ENCODE results near the gene SLX4IP. TPM values are rescaled to one million over a fixed set of nuclear protein-coding genes. Genes with fewer than 3 reads are reported as not detected.

The SLX4IP gene
- total RNA-seq, 1 experiment from 2014 or later: 11.1 TPM

GRCh38 chr20:10585308-10585707 lies 150.2 kb downstream of the SLX4IP start:
- intact Hi-C loops (cut with micrococcal nuclease): no loop called here
- BruUV-seq (replicated peaks): no TSS peak
- no peak overlapping the region for H3K4me2 ChIP-seq (ENCODE audit: low read length)
- ATAC-seq (no peak), DNase-seq (ENCODE audit: low read depth, low spot score) (no peak)
- H3K27ac ChIP-seq (ENCODE audit: low read depth, low read length): no peak overlapping the region
- no peaks in the 10 kb centered on the region for H3K79me2 ChIP-seq (ENCODE audit: insufficient read depth, low read length)
- ChIA-PET POLR2A (no interaction called here), RAD21 (ENCODE audit: low non-redundant PET in 1 of 2, low total read pairs in 2 of 2, uncharacterized antibody in 2 of 2, unreplicated experiment in 2 of 2) (no interaction called here), CTCF (no interaction called here)
- no peaks in the 10 kb centered on the region for H3K9me2 ChIP-seq (ENCODE audit: insufficient read depth)
- no peaks in the 10 kb centered on the region for H3K9me3 ChIP-seq (ENCODE audit: control insufficient read depth in 1 of 2, insufficient read depth in 1 of 2, low read depth in 1 of 2, low read length in 2 of 2)
- H3K27me3 ChIP-seq (ENCODE audit: insufficient read depth, low read length): no peaks in the 10 kb centered on the region
- H3K9ac ChIP-seq (ENCODE audit: low read length): no peak overlapping the region
- no peak overlapping the region for H3K4me3 ChIP-seq (replicated peaks in 1 of 2; ENCODE audit: low read depth in 1 of 2, low read length in 2 of 2)
- no peak overlapping the region for H2AFZ ChIP-seq (ENCODE audit: low read depth, low read length, poor library complexity, severe bottlenecking)
- H3K4me1 ChIP-seq (ENCODE audit: control insufficient read depth in 1 of 2, insufficient read depth in 2 of 2, low read length in 2 of 2): peaks cover 15 to 16% of the 10 kb centered on the region in 2 experiments
- H3K36me3 ChIP-seq (ENCODE audit: control insufficient read depth in 1 of 2, insufficient read depth in 2 of 2, low read length in 2 of 2): no peaks in the 10 kb centered on the region
- TF ChIP-seq TCF7L2 (IDR thresholded peaks at IDR 0.05; ENCODE audit: borderline replicate concordance, extremely low read depth, insufficient read depth, insufficient read length): no peak
- TF ChIP-seq EZH2 (IDR thresholded peaks at IDR 0.05): no peak
- TF ChIP-seq ELF1 (IDR thresholded peaks at IDR 0.05; ENCODE audit: borderline replicate concordance, low read depth): no peak
- no peak for TF ChIP-seq ZNF274 (IDR thresholded peaks at IDR 0.05; ENCODE audit: low read depth, low read length)
- TF ChIP-seq MAX (IDR thresholded peaks at IDR 0.05): no peak
- TF ChIP-seq EZH2phosphoT487 (IDR thresholded peaks at IDR 0.05; ENCODE audit: borderline replicate concordance): no peak
- no peak for TF ChIP-seq YY1 (IDR thresholded peaks at IDR 0.05; ENCODE audit: extremely low read depth, insufficient replicate concordance, low read depth, low read length)
- no peak for TF ChIP-seq SP1 (IDR thresholded peaks at IDR 0.05; ENCODE audit: low read depth)
- no peak for TF ChIP-seq ZBTB33 (IDR thresholded peaks at IDR 0.05; ENCODE audit: extremely low read depth, insufficient replicate concordance, low read length)
- TF ChIP-seq JUND (IDR thresholded peaks at IDR 0.05): no peak
- no peak for TF ChIP-seq POLR2AphosphoS5 (IDR thresholded peaks at IDR 0.05; ENCODE audit: low read depth, low read length)
- TF ChIP-seq EGR1 (IDR thresholded peaks at IDR 0.05; ENCODE audit: low read depth): no peak
- TF ChIP-seq FOSL1 (IDR thresholded peaks at IDR 0.05; ENCODE audit: low read depth): no peak
- no peak for TF ChIP-seq SIN3A (IDR thresholded peaks at IDR 0.05; ENCODE audit: low read depth)
- no peak for TF ChIP-seq CEBPB (IDR thresholded peaks at IDR 0.05; ENCODE audit: low read depth)
- TF ChIP-seq RAD21 (IDR thresholded peaks at IDR 0.05; ENCODE audit: low read depth): no peak
- no peak for TF ChIP-seq ATF3 (IDR thresholded peaks at IDR 0.05)
- no peak for TF ChIP-seq REST (IDR thresholded peaks at IDR 0.05; ENCODE audit: low read depth)
- no peak for TF ChIP-seq CBX3 (IDR thresholded peaks at IDR 0.05; ENCODE audit: low read depth)
- no peak for TF ChIP-seq ZFX (IDR thresholded peaks at IDR 0.05)
- no peaks in the 10 kb centered on the region for H4K20me1 ChIP-seq (ENCODE audit: insufficient read depth)

Data from HCT116 (cell line).